Glomerular endothelial cell (primary cell): ENCODE measurements around the gene BZW1. TPM values are rescaled to one million over a fixed set of nuclear protein-coding genes. Genes with fewer than 3 reads are reported as not detected.
"Not testable (repeated sequence)": the region's sequence is repeated elsewhere in the genome, so short reads cannot be mapped to it uniquely, and the experiment has no call there.

Experiments used
- DNase-seq: peaks from one replicate; pipeline ENCODE4 v3.0.0-alpha.2; 2011; ENCODE audit warnings: low read depth, low spot score; ENCODE audit errors: extremely low read depth
- total RNA-seq: library from RNA; depleted of rRNA; stranded (reverse); fragments of >200 nt; gene quantifications from 2 replicates; pipeline ENCODE4 v1.2.3, GENCODE V29; 2015

BZW1 gene
- total RNA-seq, 1 donor from 2014 or later, result 290 TPM

GRCh38 chr2:200790185-200790584 lies 21.5 kb upstream of the BZW1 start:
- DNase-seq, result no peak

- no peak for DNase-seq
Observed at GRCh38 chr2:200791905-200792304, 19.8 kb upstream of the BZW1 start.

GRCh38 chr2:200794143-200794542 lies 17.6 kb upstream of the BZW1 start:
- DNase-seq, result no peak

- DNase-seq, result no peak
Observed at GRCh38 chr2:200795028-200795440, 16.7 kb upstream of the BZW1 start.

GRCh38 chr2:200796561-200796960 lies 15.1 kb upstream of the BZW1 start:
- DNase-seq, result no peak

GRCh38 chr2:200797242-200797770 lies 14.4 kb upstream of the BZW1 start:
- DNase-seq, result no peak

- no peak for DNase-seq
Observed at GRCh38 chr2:200798514-200798913, 13.2 kb upstream of the BZW1 start.

- no peak for DNase-seq
Observed at GRCh38 chr2:200800458-200800857, 11.3 kb upstream of the BZW1 start.

GRCh38 chr2:200801431-200801830 lies 10.3 kb upstream of the BZW1 start:
- DNase-seq, result not testable (repeated sequence)

- DNase-seq, result no peak
Observed at GRCh38 chr2:200809506-200810251, 2.0 kb upstream of the BZW1 start.

- DNase-seq, result peak; percentile 34
Observed at GRCh38 chr2:200810252-200810997, 1.3 kb upstream of the BZW1 start.

- DNase-seq, result no peak
Observed at GRCh38 chr2:200810998-200811332, 745 bp upstream of the BZW1 start.

GRCh38 chr2:200812122-200813022 lies 662 bp downstream of the BZW1 start:
- DNase-seq, result no peak

GRCh38 chr2:200814276-200814815 lies 2.6 kb downstream of the BZW1 start:
- no peak for DNase-seq

GRCh38 chr2:200814917-200815316 lies 3.2 kb downstream of the BZW1 start:
- no peak for DNase-seq

- DNase-seq, result not testable (repeated sequence)
Observed at GRCh38 chr2:200818732-200819131, 7.0 kb downstream of the BZW1 start.

- no peak for DNase-seq
Observed at GRCh38 chr2:200820573-200821234, 9.0 kb downstream of the BZW1 start.

- DNase-seq, result no peak
Observed at GRCh38 chr2:200821686-200822245, 10.1 kb downstream of the BZW1 start.

- no peak for DNase-seq
Observed at GRCh38 chr2:200828104-200828503, 16.4 kb downstream of the BZW1 start.
